ENCODE results near the gene IL1RAPL1. TPM values are rescaled to one million over a fixed set of nuclear protein-coding genes. Genes with fewer than 3 reads are reported as not detected.

The IL1RAPL1 gene
- total RNA-seq, 1 experiment from 2014 or later, result not detected

- no peak for DNase-seq
- CTCF ChIA-PET, result no interaction called here
- H3K36me3 Mint-ChIP-seq (ENCODE audit: insufficient read depth, unreplicated experiment), result no peaks in the 10 kb centered on the region
- no peak for TF ChIP-seq CTCF (IDR thresholded peaks at IDR 0.05; ENCODE audit: unreplicated experiment)
- H3K27me3 Mint-ChIP-seq (ENCODE audit: unreplicated experiment), result no peaks in the 10 kb centered on the region
- intact Hi-C loops (cut with micrococcal nuclease; ENCODE audit: unreplicated experiment), result no loop called here
- no peak overlapping the region for H3K27ac Mint-ChIP-seq (ENCODE audit: unreplicated experiment)
- H3K4me3 Mint-ChIP-seq (ENCODE audit: low read depth, unreplicated experiment), result no peak overlapping the region
- H3K9me3 Mint-ChIP-seq (ENCODE audit: low read depth, unreplicated experiment), result no peaks in the 10 kb centered on the region
- no TSS peak for BruUV-seq (replicated peaks)
- H3K4me1 Mint-ChIP-seq (ENCODE audit: low read depth, unreplicated experiment), result no peaks in the 10 kb centered on the region
These were observed 4.7 kb upstream of the IL1RAPL1 start for GRCh38 chrX:28582511-28582910.

- DNase-seq, result no peak
- no peaks in the 10 kb centered on the region for H3K36me3 Mint-ChIP-seq (ENCODE audit: insufficient read depth, unreplicated experiment)
- H3K27ac Mint-ChIP-seq (ENCODE audit: unreplicated experiment), result no peak overlapping the region
- CTCF ChIA-PET, result no interaction called here
- intact Hi-C loops (cut with micrococcal nuclease; ENCODE audit: unreplicated experiment), result no loop called here
- H3K4me1 Mint-ChIP-seq (ENCODE audit: low read depth, unreplicated experiment), result no peaks in the 10 kb centered on the region
- H3K4me3 Mint-ChIP-seq (ENCODE audit: low read depth, unreplicated experiment), result no peak overlapping the region
- no peaks in the 10 kb centered on the region for H3K9me3 Mint-ChIP-seq (ENCODE audit: low read depth, unreplicated experiment)
- BruUV-seq (replicated peaks), result no TSS peak
- H3K27me3 Mint-ChIP-seq (ENCODE audit: unreplicated experiment), result no peaks in the 10 kb centered on the region
- no peak for TF ChIP-seq CTCF (IDR thresholded peaks at IDR 0.05; ENCODE audit: unreplicated experiment)
These were observed 3.2 kb upstream of the IL1RAPL1 start for GRCh38 chrX:28584025-28584424.

- no peak for TF ChIP-seq CTCF (IDR thresholded peaks at IDR 0.05; ENCODE audit: unreplicated experiment)
- CTCF ChIA-PET, result no interaction called here
- Mint-ChIP-seq H3K27me3 (ENCODE audit: unreplicated experiment) (no peaks in the 10 kb centered on the region), H3K4me1 (ENCODE audit: low read depth, unreplicated experiment) (no peaks in the 10 kb centered on the region), H3K9me3 (ENCODE audit: low read depth, unreplicated experiment) (no peaks in the 10 kb centered on the region), H3K27ac (ENCODE audit: unreplicated experiment) (no peak overlapping the region), H3K36me3 (ENCODE audit: insufficient read depth, unreplicated experiment) (no peaks in the 10 kb centered on the region), H3K4me3 (ENCODE audit: low read depth, unreplicated experiment) (no peak overlapping the region)
- no TSS peak for BruUV-seq (replicated peaks)
- intact Hi-C loops (cut with micrococcal nuclease; ENCODE audit: unreplicated experiment), result no loop called here
- DNase-seq, result no peak
These were observed 1.5 kb upstream of the IL1RAPL1 start for GRCh38 chrX:28585767-28586166.

GRCh38 chrX:28586286-28586685, 960 bp upstream of the IL1RAPL1 start:
- Mint-ChIP-seq H3K4me3 (ENCODE audit: low read depth, unreplicated experiment) (no peak overlapping the region), H3K27ac (ENCODE audit: unreplicated experiment) (no peak overlapping the region), H3K4me1 (ENCODE audit: low read depth, unreplicated experiment) (no peaks in the 10 kb centered on the region), H3K9me3 (ENCODE audit: low read depth, unreplicated experiment) (no peaks in the 10 kb centered on the region), H3K36me3 (ENCODE audit: insufficient read depth, unreplicated experiment) (no peaks in the 10 kb centered on the region), H3K27me3 (ENCODE audit: unreplicated experiment) (no peaks in the 10 kb centered on the region)
- no peak for DNase-seq
- no TSS peak for BruUV-seq (replicated peaks)
- CTCF ChIA-PET, result no interaction called here
- intact Hi-C loops (cut with micrococcal nuclease; ENCODE audit: unreplicated experiment), result no loop called here
- TF ChIP-seq CTCF (IDR thresholded peaks at IDR 0.05; ENCODE audit: unreplicated experiment), result no peak

GRCh38 chrX:28589046-28589445, 1.8 kb downstream of the IL1RAPL1 start:
- CTCF ChIA-PET, result no interaction called here
- Mint-ChIP-seq H3K27ac (ENCODE audit: unreplicated experiment) (no peak overlapping the region), H3K4me3 (ENCODE audit: low read depth, unreplicated experiment) (no peak overlapping the region), H3K36me3 (ENCODE audit: insufficient read depth, unreplicated experiment) (no peaks in the 10 kb centered on the region), H3K4me1 (ENCODE audit: low read depth, unreplicated experiment) (no peaks in the 10 kb centered on the region), H3K9me3 (ENCODE audit: low read depth, unreplicated experiment) (no peaks in the 10 kb centered on the region), H3K27me3 (ENCODE audit: unreplicated experiment) (no peaks in the 10 kb centered on the region)
- TF ChIP-seq CTCF (IDR thresholded peaks at IDR 0.05; ENCODE audit: unreplicated experiment), result no peak
- no TSS peak for BruUV-seq (replicated peaks)
- no peak for DNase-seq
- intact Hi-C loops (cut with micrococcal nuclease; ENCODE audit: unreplicated experiment), result no loop called here
